Vagina (tissue), 2 donors: ENCODE results near the gene AKAP11.

Experiments used
- CTCF ChIP-seq, 3 experiments: fragments of 450-650 bp in 2 of 3; fragments of 200-600 bp in 1 of 3; sonication (generic) in 1 of 3; IDR thresholded peaks; one replicate each; pipeline ENCODE4 v1.5.1; 2017 to 2019; ENCODE audit warnings: antibody characterized with exemption in 3 of 3, mild to moderate bottlenecking in 2 of 3, moderate library complexity in 2 of 3
- POLR2A ChIP-seq, 2 donors: fragments of 450-650 bp; IDR thresholded peaks; one replicate each; pipeline ENCODE4 v1.6.1; 2017; ENCODE audit warnings: antibody characterized with exemption in 2 of 2, mild to moderate bottlenecking in 2 of 2, moderate library complexity in 2 of 2

- TF ChIP-seq CTCF (IDR thresholded peaks at IDR 0.05) (no peak), POLR2A (IDR thresholded peaks at IDR 0.05) (no peak)
Observed at GRCh38 chr13:42275098-42275471, 3.1 kb downstream of the AKAP11 start.
